EH (cell line): ENCODE data around the gene HNF1A.

Source experiments
- DNase-seq: peaks from one replicate; pipeline ENCODE4 v3.0.0-alpha.2; 2015; ENCODE audit warnings: low read depth

Gene HNF1A

DNA sequence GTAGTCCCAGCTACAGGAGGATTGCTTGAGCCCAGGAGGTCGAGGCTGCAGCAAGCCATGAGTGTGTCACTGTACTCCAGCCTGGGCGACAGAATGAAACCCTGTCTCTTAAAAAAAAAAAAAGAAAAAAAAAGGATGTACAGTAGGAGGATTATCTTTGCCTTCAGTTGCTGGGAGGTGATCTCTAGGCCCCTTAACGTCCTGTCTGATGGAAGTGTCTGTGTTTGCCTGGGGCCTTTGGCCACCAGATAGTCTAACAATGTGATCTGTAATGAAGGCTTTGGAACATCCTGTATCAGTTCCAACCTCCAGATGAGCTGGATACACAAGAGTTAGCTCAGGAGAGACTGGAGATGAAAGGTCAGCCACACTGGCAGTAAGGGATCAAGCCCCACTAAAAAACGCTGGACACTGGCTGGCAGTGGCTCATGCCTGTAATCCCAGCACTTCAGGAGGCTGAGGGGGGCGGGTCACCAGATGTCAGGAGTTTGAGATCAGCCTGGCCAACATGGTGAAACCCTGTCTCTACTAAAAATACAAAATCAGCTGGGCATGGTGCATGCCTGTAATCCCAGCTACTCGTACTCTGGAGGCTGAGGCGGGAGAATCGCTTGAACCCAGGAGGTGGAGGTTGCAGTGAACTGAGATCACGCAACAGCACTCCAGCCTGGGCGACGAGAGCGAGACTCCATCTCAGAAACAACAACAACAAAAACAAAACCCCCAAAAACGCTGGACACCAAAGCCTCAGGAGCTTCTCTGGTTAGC lies 19.0 kb upstream of the HNF1A start:
- no peak for DNase-seq

DNA sequence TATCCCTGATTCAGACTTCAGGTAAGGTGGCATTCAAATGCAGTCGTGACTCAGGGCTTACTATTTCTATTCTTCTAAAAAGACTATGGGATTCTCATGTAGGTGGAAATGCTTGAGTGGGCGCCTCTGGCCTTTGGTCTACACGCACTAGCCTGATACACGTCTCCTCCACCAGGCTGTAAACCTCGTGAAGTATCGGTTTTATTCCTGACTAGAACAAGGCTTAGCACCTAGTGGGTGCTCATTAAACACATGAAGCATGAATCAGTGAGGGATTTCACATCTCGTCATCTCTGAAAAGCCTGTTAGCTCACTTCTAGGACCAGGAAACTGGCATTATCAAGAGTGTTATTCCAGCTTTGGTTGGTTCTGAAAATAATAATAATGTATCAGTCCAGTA lies 17.7 kb upstream of the HNF1A start:
- no peak for DNase-seq

DNA sequence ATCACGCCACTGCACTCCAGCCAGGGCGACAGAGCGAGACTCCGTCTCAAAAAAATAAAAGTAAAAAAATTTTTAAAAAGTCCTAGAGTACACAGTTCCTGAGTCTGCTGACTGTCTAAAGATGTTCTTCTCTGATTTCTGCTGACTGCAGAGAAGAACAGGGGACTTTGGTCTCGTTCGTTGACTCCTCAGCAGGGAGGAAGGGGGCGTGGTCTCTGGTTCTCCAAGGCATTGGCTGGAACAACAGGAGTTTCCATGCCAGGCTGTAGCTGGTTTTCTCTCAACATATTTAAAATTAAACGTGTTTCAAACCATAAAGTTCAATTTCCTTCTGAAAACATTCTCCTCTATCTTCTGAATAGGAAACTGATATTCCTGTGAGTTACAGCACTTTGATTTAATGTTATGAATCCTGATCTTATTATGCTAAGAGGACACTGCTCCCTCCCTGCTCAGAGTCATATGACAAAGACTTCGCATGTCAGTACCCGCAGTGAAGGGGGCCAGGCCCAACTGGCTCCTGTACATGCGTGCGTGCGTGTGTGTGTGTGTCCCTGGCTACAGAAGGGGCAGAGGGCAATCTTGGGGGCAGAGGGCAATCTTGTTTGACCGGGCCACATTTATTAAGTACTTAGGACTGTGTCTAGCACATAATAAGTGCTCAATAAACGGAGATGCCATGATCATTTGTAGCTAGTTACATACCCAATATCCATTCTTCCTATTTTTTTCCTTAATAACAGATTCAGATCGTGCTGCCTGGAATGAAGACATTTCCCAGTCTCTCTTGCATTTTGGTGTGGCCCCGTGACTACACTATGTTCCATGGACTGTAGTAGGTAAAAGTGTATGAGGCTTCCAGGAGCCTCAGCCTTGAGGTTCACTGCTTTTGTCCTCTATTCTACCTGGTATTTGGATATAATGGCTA lies 16.5 kb upstream of the HNF1A start:
- no peak for DNase-seq

DNA sequence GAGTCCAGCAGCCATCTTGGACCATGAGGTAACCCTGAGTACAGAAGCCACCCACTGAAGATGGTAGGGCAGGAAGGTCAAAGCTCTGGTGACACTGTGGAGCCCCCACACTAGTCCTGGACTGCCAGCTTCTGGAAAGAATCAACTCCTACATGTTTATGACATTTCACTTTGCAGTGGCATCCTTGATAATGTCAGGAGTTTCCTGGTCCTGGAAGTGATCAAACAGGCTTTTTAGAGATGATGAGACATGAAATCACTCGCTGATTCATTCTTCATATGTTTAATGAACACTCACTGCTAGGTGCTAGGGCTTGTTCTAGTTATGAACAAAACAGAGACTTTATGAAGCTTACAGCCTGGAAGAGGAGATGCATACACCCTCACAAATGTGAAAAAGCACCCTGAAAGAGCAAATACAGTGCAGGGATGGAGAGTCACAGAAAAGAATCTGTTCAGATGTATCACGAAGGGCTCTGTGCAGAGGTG lies 15.8 kb upstream of the HNF1A start:
- no peak for DNase-seq

DNA sequence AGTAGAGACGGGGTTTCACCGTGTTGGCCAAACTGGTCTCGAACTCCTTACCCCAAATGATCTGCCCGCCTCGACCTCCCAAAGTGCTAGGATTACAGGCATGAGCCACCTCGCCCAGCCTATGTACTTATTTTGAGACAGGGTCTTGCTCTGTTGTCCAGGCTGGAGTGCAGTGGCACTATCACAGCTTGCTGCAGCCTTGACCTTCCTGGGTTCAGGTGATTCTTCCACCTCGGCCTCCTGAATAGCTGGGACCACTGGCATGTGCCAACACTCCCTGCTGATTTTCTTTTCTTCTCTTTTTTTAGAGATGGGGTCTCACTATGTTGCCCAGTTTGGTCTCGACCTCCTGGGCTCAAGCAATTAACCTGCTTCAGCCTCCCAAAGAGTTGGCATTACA lies 14.0 kb upstream of the HNF1A start:
- no peak for DNase-seq

DNA sequence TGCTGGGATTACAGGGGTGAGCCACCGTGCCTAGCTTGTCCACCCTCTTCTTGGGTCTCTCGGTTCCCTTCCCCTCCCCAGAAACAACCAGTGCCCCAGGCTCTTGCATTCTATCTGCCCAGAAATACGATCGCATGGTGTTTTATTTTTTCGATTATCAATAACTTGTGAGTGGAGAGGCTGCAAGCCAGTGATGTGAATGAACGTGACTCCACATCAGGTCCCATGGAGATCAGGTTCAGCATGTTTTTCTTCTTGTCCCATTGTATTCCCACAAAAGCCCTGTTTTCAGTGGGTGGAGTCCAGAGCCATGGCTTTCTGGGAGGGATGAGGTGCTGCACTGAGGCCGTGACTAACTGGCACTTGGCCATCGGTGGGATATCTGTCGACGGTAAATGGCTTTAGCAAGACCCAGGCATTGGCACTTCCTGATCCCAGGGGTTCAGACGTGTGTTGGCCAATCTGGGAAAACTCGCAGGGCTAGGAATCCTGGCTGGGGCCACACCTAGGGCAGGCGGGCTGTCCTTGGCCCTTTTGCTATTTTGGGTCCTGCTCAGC lies 12.7 kb upstream of the HNF1A start:
- no peak for DNase-seq

DNA sequence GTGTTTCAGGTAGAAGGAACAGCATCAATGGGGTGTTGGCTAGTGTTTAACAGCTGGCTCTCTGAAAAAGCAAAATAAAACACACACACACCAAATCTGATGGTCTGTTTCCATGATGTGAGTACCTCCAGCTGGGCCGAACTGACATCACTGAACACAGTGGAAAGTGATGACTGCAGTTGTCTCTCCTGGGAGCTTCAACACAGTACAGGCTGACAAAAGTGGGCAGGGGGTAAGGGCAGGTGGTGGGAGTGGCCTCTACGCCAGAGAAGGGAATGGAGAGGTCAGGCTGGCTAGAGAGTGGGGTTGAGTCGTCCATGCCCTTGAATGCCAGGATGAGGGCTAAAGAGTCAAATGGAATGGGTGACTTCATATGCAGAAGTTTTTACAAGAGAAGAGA lies 8.0 kb upstream of the HNF1A start:
- no peak for DNase-seq

DNA sequence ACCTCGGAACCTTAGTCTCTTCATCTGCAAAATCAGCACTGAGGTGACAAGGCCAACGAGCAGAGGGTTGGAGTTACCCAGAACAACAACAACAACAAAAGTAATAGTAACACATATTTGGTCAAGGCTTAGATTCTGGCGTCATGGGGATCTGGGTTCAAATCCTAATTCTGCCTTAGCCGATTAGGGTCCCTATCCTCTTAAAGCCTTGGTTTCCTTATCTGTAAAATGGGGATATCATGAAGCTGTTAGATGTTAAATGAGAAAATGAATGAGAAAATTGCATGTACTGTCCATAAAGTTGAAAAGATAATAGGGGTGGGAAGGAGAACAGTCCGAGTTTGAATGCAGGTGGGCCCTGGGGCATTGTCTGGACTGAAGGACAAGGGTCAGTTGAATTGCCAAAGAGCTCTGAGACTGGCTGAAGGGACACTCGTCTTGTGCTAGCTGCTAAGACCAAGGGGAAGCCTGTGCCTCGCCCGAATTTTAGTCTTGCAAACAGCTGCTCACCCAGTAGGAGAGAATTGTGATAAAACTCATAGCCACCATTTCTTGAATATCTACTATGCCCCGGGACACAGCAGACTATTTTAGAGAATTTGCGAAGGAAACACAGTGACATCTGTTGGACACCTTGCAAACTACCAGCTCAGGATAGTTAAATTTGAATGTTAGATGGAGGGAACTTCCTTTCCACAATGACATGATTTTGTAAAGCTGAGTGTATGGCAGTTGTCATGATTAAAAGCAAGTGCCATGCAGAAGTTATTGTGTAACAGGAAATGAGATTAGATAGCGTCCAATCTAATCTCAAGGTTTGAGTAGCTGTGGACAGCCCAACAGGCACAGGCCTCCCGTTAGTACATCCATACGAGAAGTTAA lies 6.8 kb upstream of the HNF1A start:
- DNase-seq, result peak; percentile 65

DNA sequence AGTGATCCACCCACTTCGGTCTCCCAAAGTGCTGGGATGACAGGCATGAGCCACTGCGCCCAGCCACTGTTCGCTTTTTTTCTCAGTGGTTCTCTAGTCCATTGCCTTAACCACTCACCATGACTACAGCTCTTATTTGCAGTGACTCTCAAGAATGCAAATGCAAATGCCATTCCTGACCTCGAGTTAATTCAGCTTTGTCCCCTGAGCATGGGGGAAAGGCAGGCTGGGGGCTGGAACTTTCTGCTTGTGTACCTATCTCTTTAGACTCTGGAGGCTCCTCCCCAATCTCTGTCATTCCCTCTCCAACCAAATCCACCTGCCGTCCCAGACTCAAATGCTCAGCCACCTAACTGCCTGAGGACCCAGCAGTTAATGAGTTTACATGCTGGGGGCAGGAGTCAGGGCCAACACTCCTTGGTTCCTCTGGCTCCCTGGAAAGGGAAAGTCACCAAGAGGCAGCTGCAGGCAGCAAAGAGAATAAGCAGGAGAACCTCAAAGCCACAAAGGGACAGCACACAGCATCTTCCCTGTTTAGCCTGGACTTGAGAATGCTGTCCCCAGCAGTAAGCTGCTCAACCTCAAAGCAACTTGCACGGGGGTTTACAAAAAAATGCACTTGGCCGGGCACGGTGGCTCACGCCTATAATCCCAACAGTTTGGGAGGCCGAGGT lies 5.3 kb upstream of the HNF1A start:
- peak; percentile 18 for DNase-seq

DNA sequence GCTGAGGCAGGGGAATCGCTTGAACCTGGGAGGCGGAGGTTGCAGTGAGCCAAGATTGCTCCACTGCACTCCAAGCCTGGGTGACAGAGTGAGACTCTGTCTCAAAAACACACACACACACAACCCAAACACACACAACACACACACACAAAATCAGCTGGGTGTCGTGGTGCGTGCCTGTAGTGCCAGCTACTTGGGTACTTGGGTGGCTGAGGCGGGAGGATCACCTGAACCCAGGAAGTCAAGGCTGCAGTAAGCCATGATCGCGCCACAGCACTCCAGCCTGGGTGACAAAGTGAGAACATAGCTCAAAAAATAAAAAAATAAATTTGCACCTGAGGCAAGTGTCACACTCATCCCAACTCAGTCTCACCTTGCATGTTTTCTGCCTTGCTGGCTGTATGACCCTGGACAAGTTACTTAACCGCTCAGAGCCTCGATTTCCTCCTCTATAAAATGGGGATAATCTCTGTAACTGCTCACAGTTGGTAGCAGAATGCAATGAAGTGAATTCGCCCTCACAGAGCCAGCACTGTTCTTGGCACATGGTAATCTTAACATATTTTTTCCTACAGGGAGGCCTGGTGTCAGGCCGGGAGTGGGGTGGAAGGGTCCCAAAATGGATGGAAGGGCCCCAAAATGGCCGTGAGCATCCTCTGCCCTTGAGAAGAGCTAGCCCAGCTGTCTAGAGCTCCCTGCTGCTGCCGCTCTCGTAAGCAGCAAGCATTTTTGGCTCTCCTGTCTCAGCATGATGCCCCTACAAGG lies 630 bp upstream of the HNF1A start:
- no peak for DNase-seq

DNA sequence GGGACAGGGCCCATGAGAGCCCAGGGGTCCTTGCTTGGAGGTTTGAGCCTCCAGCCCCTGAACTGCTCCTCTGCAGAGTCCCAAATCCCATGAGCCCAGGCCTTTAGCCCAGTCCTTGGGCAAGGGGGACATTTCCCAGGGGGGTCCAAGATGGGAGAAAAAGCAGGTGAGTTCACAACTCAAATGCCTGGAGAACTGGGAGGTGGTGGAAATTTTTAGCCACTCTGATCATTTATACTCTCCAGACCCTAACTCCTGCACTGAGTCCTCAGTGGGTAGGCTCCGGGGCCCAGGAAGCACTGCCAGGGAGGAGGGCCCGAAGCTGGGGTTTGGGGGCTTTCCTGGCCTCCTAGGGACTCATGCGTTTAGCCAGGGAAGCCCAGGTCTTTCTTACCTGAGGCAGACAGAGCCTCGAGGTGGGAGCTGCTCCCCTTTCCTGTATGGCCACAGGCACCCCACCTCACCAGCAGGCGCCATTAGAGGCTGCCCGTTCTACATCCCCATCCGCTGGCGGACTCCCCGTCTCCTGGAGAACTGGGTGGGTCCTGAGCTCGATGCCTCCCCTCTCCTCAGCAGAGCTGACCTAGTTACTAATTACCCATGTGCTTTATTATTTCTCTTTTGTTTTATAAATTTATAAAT lies 998 bp downstream of the HNF1A start:
- no peak for DNase-seq

DNA sequence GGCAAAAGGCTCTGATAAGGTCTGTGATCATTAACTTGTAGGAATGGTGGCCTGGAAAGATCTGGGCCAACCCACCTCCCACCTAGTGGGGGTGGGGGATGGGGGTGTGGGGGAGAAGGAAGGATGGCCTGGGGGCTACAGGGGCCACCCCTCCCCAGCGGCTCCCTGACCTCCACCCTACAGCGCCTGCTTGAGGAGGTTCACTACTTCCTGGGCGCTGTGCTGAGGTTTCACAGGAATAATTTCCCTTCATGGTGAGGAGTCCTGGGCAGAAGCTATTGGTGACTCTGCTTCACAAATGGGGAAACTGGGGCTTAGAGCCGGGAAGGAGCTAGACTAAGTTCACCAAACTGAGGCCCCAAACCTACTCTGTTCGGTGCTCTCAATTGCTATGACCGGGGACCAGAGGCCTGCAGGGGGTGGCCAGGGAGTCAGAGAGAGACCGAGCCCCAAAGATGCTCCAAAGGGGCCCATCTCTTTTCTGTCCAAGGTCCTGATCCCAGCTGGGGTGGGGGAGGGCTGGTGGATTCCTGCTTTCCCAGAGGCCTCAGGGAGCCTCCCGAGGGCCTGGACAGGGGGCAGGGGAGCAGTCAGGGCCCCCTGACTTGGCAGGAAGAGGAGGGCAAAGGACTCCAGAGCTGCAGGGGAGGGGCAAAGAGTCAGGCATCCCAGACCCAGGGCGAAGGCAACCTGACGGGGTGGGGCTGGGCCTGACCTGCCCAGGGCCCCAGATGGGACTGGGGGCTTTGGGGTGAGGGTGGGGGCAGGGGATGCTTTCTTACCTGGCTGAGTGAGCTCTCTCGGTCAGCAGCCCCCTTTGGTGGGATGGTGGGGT lies 1.7 kb downstream of the HNF1A start:
- no peak for DNase-seq

DNA sequence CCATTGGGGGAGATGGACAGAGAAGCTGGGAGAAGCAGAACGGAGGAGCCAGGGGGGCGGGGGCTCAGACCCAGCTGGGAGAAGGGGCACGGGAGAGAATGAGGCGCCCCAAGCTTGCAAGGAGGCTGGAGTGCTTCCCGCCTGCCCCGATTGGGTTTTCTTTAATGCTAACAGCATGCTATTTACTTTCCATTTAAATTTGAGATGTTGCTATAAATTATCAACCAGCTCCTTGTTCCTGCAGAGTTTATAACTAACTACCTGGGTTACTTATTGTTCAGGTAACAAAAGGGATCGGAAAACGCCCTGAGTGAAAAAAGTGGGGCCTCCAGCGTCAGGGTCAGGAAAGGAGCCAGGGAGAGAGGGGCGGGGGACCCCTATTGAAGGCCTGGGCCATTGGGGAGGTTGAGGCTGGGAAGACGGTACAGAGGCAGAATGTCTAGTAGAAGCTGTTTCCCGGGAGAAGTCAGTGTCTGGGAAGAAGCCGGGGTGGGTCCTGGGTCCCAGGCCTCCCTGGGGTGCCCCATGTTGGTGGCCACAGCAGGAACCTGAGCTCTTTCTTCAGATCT lies 2.5 kb downstream of the HNF1A start:
- DNase-seq, result no peak

DNA sequence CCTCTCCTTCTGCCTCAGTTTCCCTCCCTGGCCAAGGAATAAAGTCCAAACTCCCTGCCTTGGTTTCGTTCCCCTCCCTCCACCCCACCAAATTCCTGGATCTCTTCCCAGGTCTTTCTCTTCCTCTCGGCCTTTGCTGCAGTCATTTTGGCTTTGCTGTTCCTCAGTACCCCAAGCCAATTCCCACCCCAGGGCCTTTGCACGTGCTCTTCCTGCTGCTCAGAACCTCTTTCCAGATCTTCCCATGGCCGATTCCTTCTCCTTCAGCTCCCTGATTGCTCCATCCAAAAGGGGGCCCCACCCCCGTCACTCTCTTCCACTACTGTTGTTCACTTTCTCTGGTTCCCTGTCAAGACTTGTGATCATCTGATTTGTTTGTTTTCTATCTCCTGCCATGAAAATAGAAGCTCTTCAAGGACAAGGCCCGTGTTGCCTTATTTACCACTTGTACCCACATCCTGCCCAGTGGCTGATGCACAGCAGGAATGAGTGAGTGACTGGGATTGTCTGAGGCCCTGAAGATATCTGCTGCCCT lies 3.1 kb downstream of the HNF1A start:
- no peak for DNase-seq

DNA sequence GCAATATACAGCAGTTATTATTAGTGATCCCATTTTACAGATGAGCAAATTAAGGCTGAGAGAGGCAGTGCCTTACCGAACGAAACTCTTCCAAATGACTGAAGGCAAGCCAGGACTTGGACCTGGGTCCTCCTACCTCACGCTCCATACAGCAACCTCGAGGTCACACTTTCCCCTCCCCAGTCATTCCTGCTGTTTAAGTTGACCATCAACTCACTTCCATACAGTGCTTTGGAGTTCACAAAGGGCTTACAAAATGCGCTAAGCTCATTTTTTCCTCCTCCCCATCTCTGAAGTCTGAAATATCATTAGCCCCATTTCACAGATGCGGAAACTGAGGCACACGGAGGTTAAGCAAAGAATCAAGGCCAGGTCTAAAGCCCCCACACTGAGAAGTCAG lies 4.3 kb downstream of the HNF1A start:
- no peak for DNase-seq

DNA sequence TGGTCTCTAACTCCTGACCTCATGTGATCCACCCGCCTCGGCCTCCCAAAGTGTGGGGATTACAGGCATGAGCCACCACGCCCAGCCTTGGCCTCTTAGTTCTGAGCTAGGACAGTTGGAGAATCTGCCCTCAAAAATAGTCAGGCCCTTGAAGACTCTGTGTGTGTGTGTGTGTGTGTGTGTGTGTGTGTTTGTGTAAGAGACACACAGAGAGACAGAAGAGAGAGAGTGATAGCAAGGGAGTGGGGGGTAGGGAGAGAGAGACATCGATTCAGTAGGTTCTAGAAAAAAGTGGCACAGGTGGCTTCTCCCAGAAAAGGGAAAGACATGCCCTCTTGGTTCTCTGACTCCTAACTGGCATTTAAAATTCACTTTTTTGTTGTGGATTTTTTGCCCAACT lies 5.4 kb downstream of the HNF1A start:
- DNase-seq, result no peak

DNA sequence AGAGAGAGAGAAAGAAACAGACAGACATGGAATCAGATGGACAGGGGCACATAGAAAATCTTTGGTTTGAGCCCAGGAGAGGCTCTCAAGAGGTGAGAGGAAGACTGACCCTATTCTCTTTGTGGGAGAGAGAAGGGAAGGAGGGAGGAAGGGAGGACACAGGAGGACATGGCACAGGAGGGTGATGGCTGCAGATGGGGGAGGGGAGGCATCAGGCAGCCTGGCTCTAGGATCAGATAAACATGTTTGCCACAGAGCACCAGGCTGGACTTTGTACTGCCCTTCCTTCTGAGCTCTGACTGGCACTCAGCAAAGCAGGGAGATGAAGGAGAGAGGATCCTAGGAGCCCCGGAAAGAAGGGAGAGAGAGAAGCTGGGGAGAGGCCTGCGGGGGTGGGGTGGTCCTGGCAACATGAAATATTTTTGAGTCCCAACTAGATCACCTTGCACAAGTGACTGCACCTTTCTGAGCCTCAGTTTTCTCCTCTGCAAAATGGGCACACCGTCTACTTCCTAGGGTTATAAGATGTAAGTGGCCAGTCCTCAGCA lies 6.1 kb downstream of the HNF1A start:
- no peak for DNase-seq

DNA sequence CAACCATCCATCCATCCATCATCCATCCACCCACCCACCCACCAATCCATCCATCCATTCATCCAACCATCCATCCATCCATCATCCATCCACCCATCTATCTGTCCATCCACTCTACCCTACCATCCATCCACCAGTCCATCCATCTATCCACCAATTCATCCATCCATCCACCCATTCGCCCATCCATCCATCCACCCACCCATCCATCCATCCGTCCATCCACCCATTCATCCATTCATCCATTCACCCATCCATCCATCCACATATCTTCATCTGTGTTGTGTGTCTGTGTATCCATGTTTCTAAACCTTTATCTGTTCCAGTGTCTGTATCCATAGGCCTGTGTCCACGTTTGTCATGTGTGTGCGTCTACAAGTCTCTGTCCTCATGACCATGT lies 9.9 kb downstream of the HNF1A start:
- DNase-seq, result no peak
